ES-I3 (cell line): ENCODE measurements around the gene ESYT3.
A peak's percentile ranks its signal among the peaks of the same experiment; 100 is the strongest.
"Not testable (repeated sequence)": the region's sequence is repeated elsewhere in the genome, so short reads cannot be mapped to it uniquely, and the experiment has no call there.

Experiments used
- H3K36me3 ChIP-seq: 2 replicates; pipeline ENCODE4 v1.6.1; 2013; ENCODE audit warnings: mild to moderate bottlenecking, low read length, control low read depth, moderate library complexity; ENCODE audit not compliant: insufficient read depth
- H3K4me1 ChIP-seq: 2 replicates; pipeline ENCODE4 v1.6.1; 2013; ENCODE audit warnings: mild to moderate bottlenecking, control low read depth, low read length; ENCODE audit not compliant: insufficient read depth
- H3K9ac ChIP-seq: 2 replicates; pipeline ENCODE4 v1.6.1; 2013; ENCODE audit warnings: low read depth, mild to moderate bottlenecking, low read length, moderate library complexity
- H3K9me3 ChIP-seq: 2 replicates; pipeline ENCODE4 v1.6.1; 2013; ENCODE audit warnings: mild to moderate bottlenecking, low read length, moderate library complexity; ENCODE audit not compliant: control insufficient read depth, insufficient read depth

Gene ESYT3

DNA sequence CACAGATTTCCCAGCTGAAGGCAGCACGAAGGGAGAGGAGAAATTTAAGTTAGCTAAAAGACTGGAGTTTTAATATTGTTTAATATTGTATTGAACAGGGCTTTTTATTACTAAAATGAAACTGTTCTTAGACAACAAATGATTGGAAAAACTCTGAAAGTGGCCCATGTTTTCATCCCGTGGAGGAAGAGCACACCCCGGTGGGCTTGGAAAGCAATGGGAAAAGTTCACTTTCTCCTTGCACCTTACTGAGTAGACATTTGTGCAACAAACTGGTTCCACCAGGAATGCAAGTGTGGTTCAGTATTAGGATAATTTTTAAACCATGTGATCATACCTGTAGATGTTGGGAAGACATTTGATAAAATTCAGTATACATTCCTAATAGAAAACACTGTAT, 8.2 kb upstream of the ESYT3 start:
- Histone ChIP-seq H3K36me3 (no peaks in the 10 kb centered on the region), H3K9me3 (no peaks in the 10 kb centered on the region), H3K4me1 (peaks cover 11% of the 10 kb centered on the region; the same call in 1 of the 2 replicates), H3K9ac (no peak overlapping the region)

DNA sequence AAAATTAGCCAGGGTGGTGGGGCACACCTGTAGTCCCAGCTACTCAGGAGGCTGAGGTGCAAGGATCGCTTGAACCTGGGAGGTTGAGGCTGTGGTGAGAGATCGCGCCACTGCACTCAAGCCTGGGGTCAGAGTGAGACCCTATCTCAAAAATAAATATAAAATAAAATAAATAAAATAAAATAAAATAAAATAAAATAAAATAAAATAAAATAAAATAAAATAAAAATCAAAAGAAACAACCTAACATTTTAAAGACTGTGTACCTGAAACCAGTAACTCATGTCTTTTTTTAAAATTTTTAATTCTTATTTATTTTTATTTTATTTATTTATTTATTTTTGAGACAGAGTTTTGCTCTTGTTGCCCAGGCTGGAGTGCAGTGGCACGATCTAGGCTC, 7.7 kb upstream of the ESYT3 start:
- H3K9me3 ChIP-seq, H3K36me3 ChIP-seq, H3K9ac ChIP-seq: not testable (repeated sequence)
- H3K4me1 ChIP-seq, result peaks cover 11% of the 10 kb centered on the region; the same call in 1 of the 2 replicates

DNA sequence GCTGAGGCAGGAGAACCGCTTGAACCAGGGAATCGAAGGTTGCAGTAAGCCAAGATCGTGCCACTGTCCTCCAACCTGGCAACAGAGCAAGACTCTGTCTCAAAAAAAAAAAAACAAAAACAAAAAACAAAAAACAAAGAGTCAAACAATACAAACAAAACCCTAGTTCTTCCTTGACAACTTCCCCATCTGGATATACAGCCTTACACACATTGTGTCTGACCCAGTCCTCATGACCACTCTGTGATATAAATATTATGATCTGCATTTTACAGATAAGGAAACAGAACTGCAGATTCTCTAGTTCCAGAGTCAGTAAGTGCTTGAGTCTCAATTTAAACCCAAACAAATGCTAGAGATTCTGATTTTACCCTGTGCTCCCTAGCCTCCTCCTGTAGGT, 4.8 kb upstream of the ESYT3 start:
- H3K4me1 ChIP-seq, result no peaks in the 10 kb centered on the region
- H3K36me3 ChIP-seq, result no peaks in the 10 kb centered on the region
- H3K9me3 ChIP-seq, result peaks cover 5% of the 10 kb centered on the region; the same call in 1 of the 2 replicates
- no peak overlapping the region for H3K9ac ChIP-seq

DNA sequence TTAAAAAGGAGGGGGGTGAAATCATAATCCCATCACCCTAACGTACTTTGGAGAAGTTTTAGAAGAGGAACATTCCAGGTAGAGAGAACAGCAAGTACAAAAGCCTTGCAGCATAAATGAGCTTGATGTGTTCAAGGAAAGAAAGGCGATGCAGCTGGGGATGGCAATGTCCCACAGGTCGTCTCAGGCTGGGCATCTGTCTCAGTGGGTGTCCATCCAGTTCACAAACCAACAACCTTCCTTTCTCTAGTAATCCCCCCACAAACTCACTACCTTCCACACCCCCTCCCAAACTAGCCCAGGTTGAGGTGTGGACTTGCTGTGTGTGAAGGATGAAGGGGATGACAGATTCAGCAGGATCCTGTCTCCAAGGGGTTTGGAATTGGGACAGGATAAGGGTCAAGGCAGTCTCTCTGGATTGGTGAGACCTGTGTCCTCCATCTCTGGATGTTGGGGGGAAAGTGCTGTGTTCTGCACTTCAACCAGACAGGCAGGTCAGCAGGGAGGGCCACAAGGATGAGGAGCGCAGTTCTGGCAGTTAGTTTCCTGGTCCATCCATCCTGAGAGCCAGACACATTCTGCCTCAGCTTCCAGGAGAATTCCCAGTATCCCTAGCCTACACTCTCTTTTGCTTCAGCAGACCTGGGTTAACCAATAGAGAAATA, 1.7 kb upstream of the ESYT3 start:
- Histone ChIP-seq H3K36me3 (no peaks in the 10 kb centered on the region), H3K4me1 (no peaks in the 10 kb centered on the region), H3K9me3 (peaks cover 5% of the 10 kb centered on the region; the same call in 1 of the 2 replicates), H3K9ac (no peak overlapping the region)

DNA sequence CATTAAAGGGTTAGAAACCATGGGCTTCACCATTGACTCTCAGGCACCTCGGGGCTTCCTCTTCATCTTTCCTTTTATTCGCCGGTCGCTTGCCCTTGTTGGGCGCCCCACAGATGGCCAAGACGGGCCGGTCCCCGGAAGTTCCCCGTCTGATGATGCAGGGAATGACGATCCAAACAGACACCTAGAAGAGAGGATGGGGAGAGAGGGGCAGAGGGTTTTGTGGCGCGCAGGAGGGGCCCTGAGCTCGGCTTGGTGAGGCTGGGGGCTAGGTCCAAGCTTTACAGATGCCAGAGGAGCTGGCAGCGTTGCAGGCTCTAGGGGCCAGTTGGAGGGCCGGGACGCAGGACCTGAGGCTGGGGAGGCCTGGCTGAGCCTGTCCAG, 532 bp upstream of the ESYT3 start:
- Histone ChIP-seq H3K36me3 (no peaks in the 10 kb centered on the region), H3K9me3 (peaks cover 5% of the 10 kb centered on the region; the same call in 1 of the 2 replicates), H3K4me1 (no peaks in the 10 kb centered on the region), H3K9ac (peak overlapping the region; percentile 59; the same call in 1 of the 2 replicates)

DNA sequence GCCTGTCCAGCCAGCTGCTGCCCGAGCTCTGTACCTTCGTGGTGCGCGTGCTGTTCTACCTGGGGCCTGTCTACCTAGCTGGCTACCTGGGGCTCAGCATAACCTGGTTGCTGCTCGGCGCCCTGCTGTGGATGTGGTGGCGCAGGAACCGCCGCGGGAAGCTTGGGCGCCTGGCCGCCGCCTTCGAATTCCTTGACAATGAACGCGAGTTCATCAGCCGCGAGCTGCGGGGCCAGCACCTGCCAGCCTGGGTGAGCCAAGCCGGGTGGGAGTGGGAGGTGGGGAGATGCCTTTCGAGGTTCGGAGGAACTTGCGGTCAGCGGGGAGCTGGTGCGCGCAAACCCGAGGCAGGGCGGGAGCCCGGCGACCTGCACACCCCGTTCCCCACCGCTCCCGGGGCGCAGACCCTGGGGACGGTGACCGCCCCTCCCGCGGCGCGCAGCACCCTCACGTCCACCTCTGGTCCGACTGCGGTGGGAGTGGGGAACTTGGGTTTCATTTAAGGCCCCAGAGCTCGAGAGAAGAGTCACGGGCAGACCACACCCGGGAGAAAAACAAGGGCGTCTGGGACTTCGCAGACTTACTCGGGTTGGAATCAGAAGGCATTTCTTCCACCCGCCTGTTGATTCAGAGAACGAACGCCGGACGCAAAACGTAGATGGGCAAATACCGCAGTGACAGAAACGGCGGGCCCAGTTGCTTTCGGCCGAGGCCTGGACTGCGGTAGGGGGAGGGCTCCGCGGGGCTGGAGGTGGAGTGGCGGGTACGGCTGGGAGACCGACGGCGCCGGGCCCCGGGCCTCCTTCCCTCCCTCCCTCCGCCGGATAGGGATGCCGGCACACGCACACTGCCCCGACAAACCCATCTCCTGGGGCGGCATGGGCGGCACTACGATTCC, 708 bp downstream of the ESYT3 start:
- no peaks in the 10 kb centered on the region for H3K36me3 ChIP-seq
- peaks cover 9% of the 10 kb centered on the region; the same call in 1 of the 2 replicates for H3K4me1 ChIP-seq
- H3K9me3 ChIP-seq, result peaks cover 5% of the 10 kb centered on the region; the same call in 1 of the 2 replicates
- H3K9ac ChIP-seq, result peak overlapping the region; percentile 59

DNA sequence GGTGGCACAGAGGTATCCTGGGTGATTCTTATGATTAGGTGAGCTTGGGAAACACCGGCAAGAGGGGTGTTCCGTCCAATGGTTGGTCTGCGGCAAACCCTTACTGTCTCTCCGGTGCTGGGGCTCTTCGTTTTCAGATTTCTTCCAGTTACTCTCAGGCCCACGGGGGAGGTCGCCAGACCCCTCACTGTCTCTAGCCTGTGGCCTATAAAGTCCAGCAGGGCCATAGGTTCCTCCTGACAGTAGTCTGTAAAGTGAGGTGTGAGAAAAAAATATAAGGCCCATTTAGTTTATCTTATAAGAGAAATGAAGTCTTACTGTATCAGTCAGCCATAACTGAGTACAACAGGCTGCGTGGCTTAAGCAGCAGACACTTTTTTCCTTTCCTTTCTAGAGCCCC, 1.4 kb downstream of the ESYT3 start:
- H3K36me3 ChIP-seq, result no peaks in the 10 kb centered on the region
- peaks cover 5% of the 10 kb centered on the region; the same call in 1 of the 2 replicates for H3K9me3 ChIP-seq
- H3K4me1 ChIP-seq, result peaks cover 9% of the 10 kb centered on the region; the same call in 1 of the 2 replicates
- peak overlapping the region; percentile 59; the same call in 1 of the 2 replicates for H3K9ac ChIP-seq

DNA sequence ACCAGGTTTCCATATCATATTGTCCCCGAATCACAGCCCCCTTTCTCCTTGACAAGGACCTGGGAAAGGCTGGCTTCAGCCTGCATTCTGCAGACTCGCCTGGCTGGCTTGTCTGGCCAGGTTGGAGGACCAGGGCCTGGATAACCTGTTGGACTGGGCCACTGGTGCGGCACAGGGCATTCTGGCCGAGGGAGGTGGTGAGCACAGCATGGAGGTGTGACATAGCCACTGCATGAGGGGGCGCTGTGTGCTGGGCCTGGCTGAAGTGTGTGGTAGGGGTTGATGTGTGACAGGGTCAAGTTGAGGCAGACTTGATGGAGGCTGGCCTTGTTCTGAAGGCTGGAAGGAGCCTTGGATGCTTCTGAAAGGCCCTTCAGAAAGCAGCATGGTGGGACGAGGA, 2.9 kb downstream of the ESYT3 start:
- H3K9me3 ChIP-seq, result peaks cover 5% of the 10 kb centered on the region; the same call in 1 of the 2 replicates
- H3K36me3 ChIP-seq, result no peaks in the 10 kb centered on the region
- H3K9ac ChIP-seq, result no peak overlapping the region
- H3K4me1 ChIP-seq, result peaks cover 23% of the 10 kb centered on the region

DNA sequence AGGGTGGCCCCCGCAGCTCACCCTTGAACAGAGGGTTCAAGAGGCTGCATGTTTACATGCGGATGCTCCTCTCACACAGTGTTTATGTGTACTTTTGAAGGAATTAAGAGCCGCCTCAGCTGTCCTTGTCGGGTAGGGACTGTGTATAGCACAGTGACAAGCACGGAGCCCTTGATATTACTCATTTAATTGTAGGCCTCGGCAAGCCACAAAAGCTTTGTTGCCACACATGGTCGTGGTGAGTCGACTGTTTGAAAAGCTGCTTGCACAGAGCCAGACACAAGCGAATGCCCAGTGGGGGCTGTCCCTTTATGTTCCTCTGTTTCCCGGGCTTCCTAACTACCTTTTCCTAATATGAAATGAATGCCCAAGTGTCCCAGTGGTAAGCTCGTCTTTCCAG, 4.5 kb downstream of the ESYT3 start:
- no peak overlapping the region for H3K9ac ChIP-seq
- H3K36me3 ChIP-seq, result no peaks in the 10 kb centered on the region
- H3K9me3 ChIP-seq, result peaks cover 1% of the 10 kb centered on the region; the same call in 1 of the 2 replicates
- peaks cover 36% of the 10 kb centered on the region for H3K4me1 ChIP-seq

DNA sequence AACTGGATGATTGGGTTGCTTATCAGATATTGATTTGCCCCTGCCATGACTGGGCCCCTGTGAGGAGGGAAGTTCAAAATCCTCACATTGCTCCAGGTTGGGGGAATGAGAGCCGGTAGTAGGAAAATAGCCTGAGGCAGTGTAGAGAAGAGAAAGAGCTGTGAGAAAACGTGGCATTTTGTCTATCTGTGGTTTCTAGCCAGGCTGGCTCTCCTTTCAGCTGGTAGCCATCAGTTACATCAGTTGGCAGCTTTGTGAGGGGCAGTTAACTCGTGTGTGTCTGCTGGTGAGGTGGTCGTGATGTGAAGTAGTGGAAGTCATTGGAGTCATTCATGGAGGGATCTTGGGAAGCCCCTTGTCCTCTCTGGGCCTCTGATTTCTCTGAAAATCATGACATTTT, 5.2 kb downstream of the ESYT3 start:
- no peaks in the 10 kb centered on the region for H3K9me3 ChIP-seq
- peaks cover 41% of the 10 kb centered on the region for H3K4me1 ChIP-seq

DNA sequence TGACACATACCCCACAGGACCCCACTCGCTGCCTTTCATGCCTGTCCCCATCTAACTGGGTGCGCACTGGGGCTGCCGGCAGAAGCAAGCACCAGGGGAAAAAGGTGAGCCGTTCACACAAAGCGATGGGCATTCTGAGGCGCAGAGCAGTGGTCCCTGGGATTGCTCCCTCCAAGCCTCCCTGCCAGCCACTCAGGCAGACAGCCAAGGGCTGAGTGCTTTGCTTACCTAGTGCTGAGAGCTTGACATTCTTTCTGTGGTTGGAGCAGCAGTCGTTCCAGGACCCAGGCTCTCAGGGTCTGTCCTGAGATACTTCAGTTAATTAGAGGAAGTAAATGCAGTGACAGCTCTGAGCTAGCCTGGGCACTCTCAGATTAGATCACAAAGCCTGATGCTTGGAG, 5.7 kb downstream of the ESYT3 start:
- H3K4me1 ChIP-seq, result peaks cover 41% of the 10 kb centered on the region
- no peak overlapping the region for H3K9ac ChIP-seq
- H3K36me3 ChIP-seq, result no peaks in the 10 kb centered on the region
- no peaks in the 10 kb centered on the region for H3K9me3 ChIP-seq

More for the DNA sequence above, 5.2 kb downstream of the ESYT3 start:
- no peak overlapping the region for H3K9ac ChIP-seq
- no peaks in the 10 kb centered on the region for H3K36me3 ChIP-seq

DNA sequence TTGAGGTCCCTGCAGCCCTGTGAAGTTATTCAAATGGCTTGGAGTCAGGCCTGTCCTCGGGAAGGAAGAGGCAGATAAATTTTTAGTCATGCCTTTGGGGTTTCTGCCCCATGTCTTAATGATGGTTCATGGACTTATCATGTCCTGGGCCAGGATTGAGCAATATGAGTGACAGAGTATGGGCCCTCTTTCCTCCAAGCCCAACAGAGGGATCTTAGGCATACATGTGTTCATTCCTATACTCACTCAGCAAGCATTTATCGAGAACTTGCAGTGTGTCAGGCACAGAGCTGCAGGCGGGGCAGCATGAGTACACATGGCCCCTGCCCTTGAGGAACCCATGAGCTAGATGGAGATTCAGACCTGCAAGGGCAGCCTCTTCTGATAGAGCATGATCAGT, 6.2 kb downstream of the ESYT3 start:
- H3K36me3 ChIP-seq, result no peaks in the 10 kb centered on the region
- no peaks in the 10 kb centered on the region for H3K9me3 ChIP-seq
- H3K4me1 ChIP-seq, result peaks cover 41% of the 10 kb centered on the region
- no peak overlapping the region for H3K9ac ChIP-seq

DNA sequence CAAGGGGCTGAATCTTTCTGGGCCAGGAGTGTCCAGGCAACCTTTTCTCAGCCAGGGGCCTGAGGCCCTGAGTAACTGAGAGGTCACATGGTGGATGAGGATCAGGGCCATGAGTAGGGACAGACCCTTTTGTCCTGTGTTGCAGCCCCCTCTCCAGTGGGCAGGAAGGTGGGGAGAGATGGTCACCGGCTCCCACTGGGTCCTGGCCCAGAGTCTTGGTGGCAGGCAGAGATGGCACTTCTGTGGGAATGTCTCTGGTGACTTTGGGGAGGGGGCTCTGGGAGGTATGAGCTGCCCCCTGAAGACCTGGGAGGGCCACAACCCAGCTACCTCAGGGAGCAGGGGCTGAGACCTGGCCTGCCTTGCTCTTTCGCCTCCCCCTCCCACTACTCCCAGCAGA, 6.8 kb downstream of the ESYT3 start:
- Histone ChIP-seq H3K4me1 (peaks cover 41% of the 10 kb centered on the region), H3K36me3 (no peaks in the 10 kb centered on the region; the same call in 1 of the 2 replicates), H3K9ac (no peak overlapping the region), H3K9me3 (no peaks in the 10 kb centered on the region)

DNA sequence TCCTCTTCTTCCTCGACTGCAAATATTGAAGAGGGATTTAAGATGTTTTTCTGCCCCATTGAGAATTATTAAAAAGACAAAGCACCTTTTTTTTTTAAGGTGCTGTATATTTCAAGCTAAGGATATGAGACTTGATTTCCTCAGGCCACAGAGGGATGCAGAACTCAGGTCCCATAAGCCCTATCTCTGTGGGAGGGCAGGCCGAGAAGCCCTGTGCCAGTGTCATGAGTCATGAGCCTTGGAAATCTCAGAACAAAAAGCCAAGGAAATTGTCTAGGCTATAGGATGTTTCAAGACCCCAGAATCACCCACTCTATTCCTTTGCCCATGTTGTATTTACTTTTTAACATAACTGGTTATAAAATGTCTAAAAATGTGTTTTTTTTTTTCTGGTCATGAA, 7.3 kb downstream of the ESYT3 start:
- no peaks in the 10 kb centered on the region for H3K9me3 ChIP-seq
- peaks cover 41% of the 10 kb centered on the region for H3K4me1 ChIP-seq
- H3K9ac ChIP-seq, result no peak overlapping the region
- no peaks in the 10 kb centered on the region; the same call in 1 of the 2 replicates for H3K36me3 ChIP-seq
